Activated CD4-positive, alpha-beta T cell treated with anti-CD3 and anti-CD28 coated beads for 36 hours (primary cell): ENCODE results near the gene JAK1. TPM values are rescaled to one million over a fixed set of nuclear protein-coding genes. Genes with fewer than 3 reads are reported as not detected.

ENCODE experiments used
- ATAC-seq: fragments of 200-7000 bp; cut with Tn5 transposase; one replicate; pipeline ENCODE4 v1.10.0; 2021; ENCODE audit warnings: mild to moderate bottlenecking, moderate library complexity
- CTCF ChIA-PET: fragments of 350-600 bp; sonication (Branson Sonifier 250); formaldehyde crosslinking; loops from one replicate; lab custom pipeline; 2021; ENCODE audit warnings: antibody characterized with exemption; lab: Charles Lee
- POLR2A ChIA-PET: fragments of 350-600 bp; sonication (Branson Sonifier 250); formaldehyde crosslinking; loops from one replicate; lab custom pipeline; 2021; ENCODE audit warnings: antibody characterized with exemption, inconsistent platforms; lab: Charles Lee
- DNase-seq: peaks from one replicate; pipeline ENCODE4 v3.0.0-alpha.2; 2020
- H3K27ac Mint-ChIP-seq: one replicate; pipeline ENCODE4 v1.8.0; 2021; ENCODE audit warnings: mixed read lengths
- H3K27me3 Mint-ChIP-seq: one replicate; pipeline ENCODE4 v1.8.0; 2021; ENCODE audit warnings: mixed read lengths
- H3K36me3 Mint-ChIP-seq: one replicate; pipeline ENCODE4 v1.8.0; 2021; ENCODE audit warnings: low read depth, mixed read lengths
- H3K4me1 Mint-ChIP-seq: one replicate; pipeline ENCODE4 v1.8.0; 2021; ENCODE audit warnings: mixed read lengths
- H3K4me3 Mint-ChIP-seq: one replicate; pipeline ENCODE4 v1.8.0; 2021; ENCODE audit warnings: mild to moderate bottlenecking, moderate library complexity, mixed read lengths
- H3K9me3 Mint-ChIP-seq: one replicate; pipeline ENCODE4 v1.8.0; 2021; ENCODE audit warnings: low read depth, mixed read lengths
- intact Hi-C, 2 experiments: fragments of 100-400 bp; cut with DNase I in 1 of 2; cut with micrococcal nuclease in 1 of 2; formaldehyde crosslinking; loops; one replicate each; pipeline versions ENCODE4 v1.14.2 to v1.15.1; 2022 to 2024; cut with DNase I, micrococcal nuclease
- total RNA-seq, 2 experiments: library from RNA; stranded (reverse); gene quantifications; one replicate each; pipeline ENCODE4 v1.2.3, GENCODE V29; 2021

The JAK1 gene
- total RNA-seq, 2 experiments from 2014 or later = 100 to 114 TPM

DNA sequence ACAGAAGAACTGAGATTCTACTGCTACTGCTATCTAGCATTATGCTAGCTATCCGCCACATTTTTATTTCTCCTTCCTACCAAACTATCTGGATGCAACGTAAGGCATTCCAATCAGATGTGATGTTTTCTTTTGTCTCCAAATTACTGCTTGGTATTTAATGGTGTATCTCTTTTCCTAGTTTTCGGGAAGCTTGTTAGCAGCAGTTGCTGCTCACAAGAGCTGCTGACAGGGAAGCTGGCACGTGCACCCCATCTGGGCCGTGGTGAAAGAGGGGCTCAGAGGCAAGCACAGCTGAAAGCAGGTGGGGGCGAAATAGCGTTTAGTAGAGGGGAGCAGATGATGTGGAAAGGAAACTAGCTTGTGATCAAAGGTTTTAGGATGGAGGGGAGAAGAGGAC is 57.3 kb downstream of the JAK1 start:
- DNase-seq (no peak), ATAC-seq (no peak)
- CTCF ChIA-PET = interaction anchor here (0.6 to 2.4 kb wide), 6 partner anchors 10 to 118 kb away, joined by 3 to 10 read pairs (median 4); no protein-coding TSS in a partner anchor
- Mint-ChIP-seq H3K36me3 (peaks cover 7% of the 10 kb centered on the region), H3K27me3 (no peaks in the 10 kb centered on the region), H3K9me3 (no peaks in the 10 kb centered on the region), H3K4me3 (no peak overlapping the region), H3K27ac (no peak overlapping the region), H3K4me1 (peaks cover 92% of the 10 kb centered on the region)
- intact Hi-C loops = no loop called here
- POLR2A ChIA-PET = interaction anchor here (1.9 kb wide), 1 partner anchor 13 kb away, joined by 8 read pairs; no protein-coding TSS in a partner anchor

DNA sequence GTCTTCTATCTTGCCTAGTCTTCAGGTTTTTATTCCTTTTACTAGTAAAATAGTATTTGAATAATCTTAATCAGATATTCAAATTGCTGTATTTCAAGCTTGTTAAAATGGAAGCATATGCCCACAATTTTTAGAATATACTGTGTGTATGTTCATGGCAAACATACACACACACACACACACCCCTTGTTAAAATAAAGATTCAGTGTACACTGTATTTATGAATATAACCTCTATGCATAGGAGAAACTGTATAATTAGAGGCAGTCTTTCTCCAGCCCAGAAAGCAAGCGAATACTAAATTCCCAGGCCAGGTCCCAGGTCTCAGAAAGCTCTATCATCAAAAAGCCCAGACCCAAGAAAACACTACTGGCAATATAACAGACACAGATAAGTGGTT is 57.8 kb downstream of the JAK1 start:
- POLR2A ChIA-PET = interaction anchor here (1.9 kb wide), 1 partner anchor 14 kb away, joined by 8 read pairs; no protein-coding TSS in a partner anchor

GRCh38 chr1:64906447-64906846 is 59.9 kb downstream of the JAK1 start:
- Mint-ChIP-seq H3K27me3 (no peaks in the 10 kb centered on the region), H3K4me1 (peaks cover 89% of the 10 kb centered on the region), H3K4me3 (no peak overlapping the region), H3K36me3 (peaks cover 8% of the 10 kb centered on the region), H3K27ac (peak overlapping the region; percentile 68), H3K9me3 (no peaks in the 10 kb centered on the region)
- ATAC-seq = peak; percentile 92
- POLR2A ChIA-PET = interaction anchor here (0.7 to 1.3 kb wide), 2 partner anchors 16 to 50 kb away, joined by 3 to 9 read pairs; no protein-coding TSS in a partner anchor
- intact Hi-C loops = loop anchor here in 1 of 2 experiments (2.0 kb wide), 1 partner anchor 16 kb away; no protein-coding TSS in a partner anchor
- peak; percentile 59 for DNase-seq
- CTCF ChIA-PET = interaction anchor here (0.7 to 2.1 kb wide), 6 partner anchors 10 to 29 kb away, joined by 4 to 7 read pairs (median 5); no protein-coding TSS in a partner anchor

More for the DNA sequence above, 57.8 kb downstream of the JAK1 start:
- DNase-seq (no peak), ATAC-seq (no peak)
- Mint-ChIP-seq H3K4me3 (no peak overlapping the region), H3K4me1 (peaks cover 90% of the 10 kb centered on the region), H3K27ac (no peak overlapping the region), H3K36me3 (peaks cover 7% of the 10 kb centered on the region), H3K9me3 (no peaks in the 10 kb centered on the region), H3K27me3 (no peaks in the 10 kb centered on the region)
- intact Hi-C loops = no loop called here
- CTCF ChIA-PET = interaction anchor here (0.6 to 2.4 kb wide), 6 partner anchors 10 to 118 kb away, joined by 3 to 10 read pairs (median 4); no protein-coding TSS in a partner anchor

GRCh38 chr1:64903593-64903992 is 62.8 kb downstream of the JAK1 start:
- H3K4me1 Mint-ChIP-seq = peaks cover 90% of the 10 kb centered on the region

DNA sequence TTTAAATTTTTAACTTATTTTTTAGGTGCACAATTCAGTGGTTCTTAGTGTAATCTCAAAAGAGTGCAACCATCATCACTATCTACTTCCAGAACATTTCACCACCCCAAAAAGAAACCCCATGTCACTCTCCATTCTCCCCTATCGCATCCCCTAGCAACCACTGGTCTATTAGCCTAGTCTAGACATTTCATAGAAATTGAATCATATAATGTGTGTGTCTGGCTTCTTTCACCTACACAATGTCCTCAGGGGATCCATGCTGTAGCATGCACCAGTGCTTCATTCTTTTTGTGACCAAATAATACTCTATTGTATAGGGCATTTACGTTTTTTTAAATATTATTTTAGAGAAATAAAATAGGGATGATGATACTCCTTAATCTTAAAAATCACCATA is 64.7 kb downstream of the JAK1 start:
- no peak for ATAC-seq
- peaks cover 13% of the 10 kb centered on the region for H3K36me3 Mint-ChIP-seq
- CTCF ChIA-PET = no interaction called here
- no peak overlapping the region for H3K4me3 Mint-ChIP-seq
- peaks cover 91% of the 10 kb centered on the region for H3K4me1 Mint-ChIP-seq
- H3K27me3 Mint-ChIP-seq = no peaks in the 10 kb centered on the region
- DNase-seq = no peak
- no peaks in the 10 kb centered on the region for H3K9me3 Mint-ChIP-seq
- intact Hi-C loops = no loop called here
- peak overlapping the region; percentile 45 for H3K27ac Mint-ChIP-seq
- POLR2A ChIA-PET = no interaction called here

More at GRCh38 chr1:64903593-64903992, 62.8 kb downstream of the JAK1 start:
- ChIA-PET CTCF (interaction anchor here (0.7 to 2.3 kb wide), 6 partner anchors 9 to 172 kb away, joined by 3 to 6 read pairs (median 4); no protein-coding TSS in a partner anchor), POLR2A (interaction anchor here (1.3 kb wide), 1 partner anchor 10 kb away, joined by 3 read pairs; no protein-coding TSS in a partner anchor)
- Mint-ChIP-seq H3K27me3 (no peaks in the 10 kb centered on the region), H3K9me3 (no peaks in the 10 kb centered on the region), H3K4me3 (no peak overlapping the region), H3K27ac (peak overlapping the region; percentile 0), H3K36me3 (peaks cover 11% of the 10 kb centered on the region)
- intact Hi-C loops = no loop called here
- DNase-seq (no peak), ATAC-seq (no peak)

- Mint-ChIP-seq H3K27ac (no peak overlapping the region), H3K9me3 (no peaks in the 10 kb centered on the region), H3K4me1 (peaks cover 91% of the 10 kb centered on the region), H3K36me3 (peaks cover 12% of the 10 kb centered on the region), H3K27me3 (no peaks in the 10 kb centered on the region), H3K4me3 (no peak overlapping the region)
- POLR2A ChIA-PET = no interaction called here
- intact Hi-C loops = no loop called here
- ATAC-seq (no peak), DNase-seq (no peak)
- CTCF ChIA-PET = interaction anchor here (0.6 to 1.1 kb wide), 2 partner anchors 21 to 32 kb away, joined by 3 read pairs; no protein-coding TSS in a partner anchor
Measured at GRCh38 chr1:64900916-64901315, 65.4 kb downstream of the JAK1 start.

GRCh38 chr1:64898107-64898861 is 68.1 kb downstream of the JAK1 start:
- Mint-ChIP-seq H3K27me3 (no peaks in the 10 kb centered on the region), H3K36me3 (peaks cover 9% of the 10 kb centered on the region), H3K27ac (no peak overlapping the region), H3K9me3 (no peaks in the 10 kb centered on the region), H3K4me3 (no peak overlapping the region), H3K4me1 (peaks cover 93% of the 10 kb centered on the region)
- DNase-seq (peak; percentile 64), ATAC-seq (peak; percentile 79)
- ChIA-PET POLR2A (no interaction called here), CTCF (interaction anchor here (0.6 to 1.0 kb wide), 3 partner anchors 15 to 187 kb away, joined by 3 to 7 read pairs (median 3); no protein-coding TSS in a partner anchor)
- intact Hi-C loops = loop anchor here in 1 of 2 experiments (5.0 kb wide), 1 partner anchor 104 kb away; no protein-coding TSS in a partner anchor

DNA sequence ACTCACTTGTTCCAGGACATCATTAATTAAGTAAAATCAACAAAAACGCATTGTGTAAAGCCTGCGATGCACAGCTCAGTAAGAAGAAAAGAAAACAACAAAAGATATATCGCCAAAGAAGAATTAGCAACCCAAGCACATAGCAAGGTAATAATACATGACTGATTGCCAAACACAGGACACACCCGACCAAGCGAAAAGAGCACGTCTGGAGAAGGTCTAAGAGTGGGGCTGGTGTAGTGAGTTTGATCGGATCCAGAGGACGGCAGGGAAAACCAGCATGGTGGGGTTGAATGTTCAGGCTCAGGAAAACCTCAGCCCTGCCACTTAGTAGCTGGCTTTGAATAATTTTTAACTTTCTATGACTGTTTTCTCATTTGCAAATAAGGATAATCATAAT is 69.8 kb downstream of the JAK1 start:
- H3K4me1 Mint-ChIP-seq = peaks cover 94% of the 10 kb centered on the region
- peaks cover 8% of the 10 kb centered on the region for H3K36me3 Mint-ChIP-seq
- no peaks in the 10 kb centered on the region for H3K9me3 Mint-ChIP-seq
- ChIA-PET CTCF (interaction anchor here (1.0 to 1.2 kb wide), 2 partner anchors 9 to 14 kb away, joined by 3 to 4 read pairs; no protein-coding TSS in a partner anchor), POLR2A (interaction anchor here (2.3 kb wide), 1 partner anchor 15 kb away, joined by 6 read pairs; no protein-coding TSS in a partner anchor)
- no peak overlapping the region for H3K27ac Mint-ChIP-seq
- intact Hi-C loops = loop anchor here in 1 of 2 experiments (5.0 kb wide), 1 partner anchor 106 kb away; no protein-coding TSS in a partner anchor
- DNase-seq = no peak
- H3K27me3 Mint-ChIP-seq = no peaks in the 10 kb centered on the region
- ATAC-seq = no peak
- peak overlapping the region; percentile 29 for H3K4me3 Mint-ChIP-seq

DNA sequence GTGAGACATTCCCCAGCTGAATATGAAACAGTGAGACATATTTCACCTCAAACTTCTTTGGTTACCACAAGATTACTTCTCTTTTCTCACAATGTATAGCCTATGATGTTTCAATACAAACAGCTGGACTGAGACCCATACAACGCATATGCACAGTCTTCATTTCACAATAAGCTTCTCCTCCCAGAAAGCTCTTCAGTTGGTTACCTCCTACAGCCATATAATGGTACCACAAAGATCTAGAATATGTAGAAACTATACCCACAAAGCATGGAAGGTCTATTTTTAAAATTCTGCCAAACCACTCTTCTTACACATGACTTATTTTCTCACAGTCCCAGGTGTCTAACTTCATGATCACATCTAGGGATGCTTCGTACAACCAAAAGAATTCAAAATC is 70.8 kb downstream of the JAK1 start:
- Mint-ChIP-seq H3K36me3 (peaks cover 5% of the 10 kb centered on the region), H3K27me3 (no peaks in the 10 kb centered on the region), H3K9me3 (no peaks in the 10 kb centered on the region), H3K4me3 (no peak overlapping the region), H3K27ac (peak overlapping the region; percentile 30), H3K4me1 (peaks cover 95% of the 10 kb centered on the region)
- no peak for DNase-seq
- ATAC-seq = peak; percentile 81
- intact Hi-C loops = loop anchor here in 1 of 2 experiments (2.0 to 5.0 kb wide), 2 partner anchors 27 to 107 kb away; no protein-coding TSS in a partner anchor
- ChIA-PET POLR2A (interaction anchor here (0.5 to 2.3 kb wide), 4 partner anchors 14 to 148 kb away, joined by 3 to 6 read pairs (median 4); no protein-coding TSS in a partner anchor), CTCF (interaction anchor here (0.9 to 1.4 kb wide), 7 partner anchors 8 to 107 kb away, joined by 3 to 5 read pairs (median 4); no protein-coding TSS in a partner anchor)

DNA sequence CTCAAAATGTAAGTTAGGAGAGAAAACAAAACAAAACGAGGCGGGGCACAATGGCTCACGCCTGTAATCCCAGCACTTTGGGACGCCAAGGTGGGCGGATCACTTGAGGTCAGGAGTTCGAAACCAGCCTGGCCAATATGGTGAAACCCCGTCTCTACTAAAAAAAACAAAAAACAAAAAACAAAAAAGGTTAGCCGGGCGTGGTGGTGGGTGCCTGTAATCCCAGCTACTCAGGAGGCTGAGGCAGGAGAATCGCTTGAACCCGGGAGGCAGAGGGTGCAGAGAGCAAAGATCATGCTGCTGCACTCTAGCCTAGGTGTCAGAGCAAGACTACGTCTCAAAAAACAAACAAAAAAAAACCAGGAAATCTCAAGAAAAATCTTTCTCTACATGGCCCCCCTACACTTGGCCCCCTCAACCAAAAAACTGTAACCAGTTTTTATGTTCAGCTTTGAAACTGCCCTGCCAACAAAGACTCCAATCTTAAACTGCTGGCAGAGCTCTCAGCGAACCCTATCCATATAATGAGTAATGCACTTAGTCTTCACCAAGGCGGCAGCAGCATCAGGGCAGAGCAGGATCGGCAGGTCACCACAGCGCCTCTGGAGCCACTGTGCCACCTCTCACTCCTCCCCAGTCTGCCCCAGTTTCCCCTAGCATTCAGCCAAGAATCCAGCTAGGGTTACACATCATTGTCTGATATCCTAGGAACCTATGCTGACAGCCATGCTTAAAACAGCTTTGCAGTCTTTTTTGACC is 71.7 kb downstream of the JAK1 start:
- no peak for ATAC-seq
- Mint-ChIP-seq H3K4me3 (no peak overlapping the region), H3K27ac (no peak overlapping the region), H3K9me3 (no peaks in the 10 kb centered on the region), H3K4me1 (peaks cover 95% of the 10 kb centered on the region), H3K36me3 (peaks cover 5% of the 10 kb centered on the region), H3K27me3 (no peaks in the 10 kb centered on the region)
- intact Hi-C loops = loop anchor here in 1 of 2 experiments (2.0 to 5.0 kb wide), 2 partner anchors 28 to 108 kb away; no protein-coding TSS in a partner anchor
- ChIA-PET CTCF (interaction anchor here (0.6 to 1.4 kb wide), 9 partner anchors 9 to 341 kb away, joined by 3 to 5 read pairs (median 4); no protein-coding TSS in a partner anchor), POLR2A (interaction anchor here (0.5 to 2.3 kb wide), 7 partner anchors 13 to 232 kb away, joined by 3 to 8 read pairs (median 4); no protein-coding TSS in a partner anchor)
- DNase-seq = no peak
